Fibroblast of mammary gland (primary cell): ENCODE measurements around the gene DIS3L2.
"Not testable (repeated sequence)": the region's sequence is repeated elsewhere in the genome, so short reads cannot be mapped to it uniquely, and the experiment has no call there.

Experiments
- DNase-seq: peaks from one replicate; pipeline ENCODE4 v3.0.0-alpha.2; 2010; ENCODE audit warnings: low read depth
- H3K4me3 ChIP-seq: 2 replicates; pipeline ENCODE4 v1.5.1; 2011; ENCODE audit warnings: low read depth, mild to moderate bottlenecking, low read length, moderate library complexity; ENCODE audit not compliant: control insufficient read depth
- CTCF ChIP-seq: conservative IDR thresholded peaks from 2 replicates; pipeline ENCODE4 v1.5.1; 2011; ENCODE audit warnings: low read depth, low read length, inconsistent platforms; ENCODE audit not compliant: control insufficient read depth, insufficient read depth

Gene DIS3L2

GRCh38 chr2:231940795-231941194 lies 20.7 kb upstream of the DIS3L2 start:
- H3K4me3 ChIP-seq: no peak overlapping the region
- no peak for DNase-seq
- no peak for TF ChIP-seq CTCF

- no peak overlapping the region for H3K4me3 ChIP-seq
- no peak for TF ChIP-seq CTCF
- DNase-seq: no peak
Observed at GRCh38 chr2:231941673-231942072, 19.8 kb upstream of the DIS3L2 start.

GRCh38 chr2:231942180-231942579 lies 19.3 kb upstream of the DIS3L2 start:
- DNase-seq: no peak
- H3K4me3 ChIP-seq: no peak overlapping the region
- TF ChIP-seq CTCF: no peak

GRCh38 chr2:231946241-231946814 lies 15.2 kb upstream of the DIS3L2 start:
- no peak overlapping the region for H3K4me3 ChIP-seq
- TF ChIP-seq CTCF: no peak
- DNase-seq: no peak

- H3K4me3 ChIP-seq, DNase-seq: not testable (repeated sequence)
Observed at GRCh38 chr2:231947112-231947511, 14.4 kb upstream of the DIS3L2 start.

- DNase-seq: no peak
- no peak for TF ChIP-seq CTCF
- H3K4me3 ChIP-seq: no peak overlapping the region
Observed at GRCh38 chr2:231947694-231948093, 13.8 kb upstream of the DIS3L2 start.

GRCh38 chr2:231951452-231952035 lies 10.0 kb upstream of the DIS3L2 start:
- DNase-seq: no peak
- no peak overlapping the region for H3K4me3 ChIP-seq
- no peak for TF ChIP-seq CTCF
